ENCODE measurements around the gene CYP20A1.

- TF ChIP-seq CTCF (conservative IDR thresholded peaks at IDR 0.05 in 1 of 2, IDR thresholded peaks at IDR 0.05 in 1 of 2; ENCODE audit: low read depth in 1 of 2, low read length in 2 of 2) = peak in 1 of 2 donors; percentile 2
- no peak for TF ChIP-seq EZH2 (IDR thresholded peaks at IDR 0.05; ENCODE audit: low read length, missing control alignments)
Measured at GRCh38 chr2:203261326-203262159, 22.7 kb downstream of the CYP20A1 start.

Measured in fibroblast of lung (primary cell).